GM20000 (cell line): ENCODE results near the gene KLHL6.
"Not testable (repeated sequence)": the region's sequence is repeated elsewhere in the genome, so short reads cannot be mapped to it uniquely, and the experiment has no call there.

Source experiments
- DNase-seq: peaks from one replicate; pipeline ENCODE4 v3.0.0; 2012; ENCODE audit warnings: low spot score
- CTCF ChIP-seq: IDR thresholded peaks from 2 replicates; pipeline ENCODE4 v1.5.1; 2012; ENCODE audit warnings: mild to moderate bottlenecking, control low read depth; ENCODE audit errors: extremely low read depth, missing control alignments

KLHL6 gene

GRCh38 chr3:183532620-183533411, 22.7 kb downstream of the KLHL6 start:
- TF ChIP-seq CTCF = no peak
- no peak for DNase-seq

GRCh38 chr3:183529717-183530116, 25.8 kb downstream of the KLHL6 start:
- no peak for DNase-seq
- no peak for TF ChIP-seq CTCF

- no peak for DNase-seq
- no peak for TF ChIP-seq CTCF
Measured at GRCh38 chr3:183529185-183529584, 26.3 kb downstream of the KLHL6 start.

- DNase-seq = not testable (repeated sequence)
Measured at GRCh38 chr3:183528758-183529157, 26.7 kb downstream of the KLHL6 start.

- DNase-seq = peak; percentile 62
- no peak for TF ChIP-seq CTCF
Measured at GRCh38 chr3:183527428-183528379, 27.8 kb downstream of the KLHL6 start.

GRCh38 chr3:183526838-183527427, 28.6 kb downstream of the KLHL6 start:
- DNase-seq = no peak

GRCh38 chr3:183524476-183524875, 31.0 kb downstream of the KLHL6 start:
- TF ChIP-seq CTCF = no peak
- no peak for DNase-seq

More at GRCh38 chr3:183526838-183527427, 28.6 kb downstream of the KLHL6 start:
- no peak for TF ChIP-seq CTCF

- DNase-seq = not testable (repeated sequence)
Measured at GRCh38 chr3:183520741-183521556, 34.6 kb downstream of the KLHL6 start.

GRCh38 chr3:183520295-183520694, 35.2 kb downstream of the KLHL6 start:
- DNase-seq = not testable (repeated sequence)
